GM18502 (cell line): ENCODE measurements around the gene CORO7.
"Not testable (repeated sequence)": the region's sequence is repeated elsewhere in the genome, so short reads cannot be mapped to it uniquely, and the experiment has no call there.

Experiments
- ATAC-seq: cut with Tn5 transposase; IDR thresholded peaks from one replicate; pipeline ENCODE4 v1.9.1; 2021; ENCODE audit warnings: mild to moderate bottlenecking; ENCODE audit not compliant: unreplicated experiment, poor library complexity

The CORO7 gene

GRCh38 chr16:4403133-4403949 is 13.1 kb downstream of the CORO7 start:
- ATAC-seq: no peak

GRCh38 chr16:4402439-4403132 is 13.8 kb downstream of the CORO7 start:
- ATAC-seq: no peak

- no peak for ATAC-seq
Observed at GRCh38 chr16:4401510-4401909, 14.9 kb downstream of the CORO7 start.

GRCh38 chr16:4401094-4401501 is 15.3 kb downstream of the CORO7 start:
- no peak for ATAC-seq

GRCh38 chr16:4399001-4399730 is 17.2 kb downstream of the CORO7 start:
- ATAC-seq: no peak

GRCh38 chr16:4395055-4395726 is 21.2 kb downstream of the CORO7 start:
- ATAC-seq: no peak

- not testable (repeated sequence) for ATAC-seq
Observed at GRCh38 chr16:4393850-4394249, 22.5 kb downstream of the CORO7 start.

GRCh38 chr16:4393240-4393600 is 23.2 kb downstream of the CORO7 start:
- ATAC-seq: no peak

GRCh38 chr16:4392382-4393239 is 23.8 kb downstream of the CORO7 start:
- no peak for ATAC-seq

GRCh38 chr16:4391631-4392381 is 24.6 kb downstream of the CORO7 start:
- no peak for ATAC-seq

GRCh38 chr16:4390266-4391260 is 25.8 kb downstream of the CORO7 start:
- no peak for ATAC-seq

- no peak for ATAC-seq
Observed at GRCh38 chr16:4389051-4389955, 27.1 kb downstream of the CORO7 start.

- ATAC-seq: no peak
Observed at GRCh38 chr16:4388271-4389021, 27.9 kb downstream of the CORO7 start.

- ATAC-seq: no peak
Observed at GRCh38 chr16:4387781-4388180, 28.6 kb downstream of the CORO7 start.

- ATAC-seq: no peak
Observed at GRCh38 chr16:4386951-4387565, 29.3 kb downstream of the CORO7 start.

GRCh38 chr16:4386451-4386805 is 30.0 kb downstream of the CORO7 start:
- ATAC-seq: no peak
